Liver (tissue), 9 donors: ENCODE data around the gene DRAXIN. TPM values are rescaled to one million over a fixed set of nuclear protein-coding genes. Genes with fewer than 3 reads are reported as not detected.

Experiments
- DNase-seq: peaks from one replicate; pipeline ENCODE4 v3.0.0-alpha.2; 2017; ENCODE audit warnings: low spot score
- H3K27ac ChIP-seq, 2 donors: one replicate each; pipeline ENCODE4 v1.7.0; 2013; ENCODE audit warnings: inconsistent platforms in 2 of 2, low read length in 2 of 2, control low read depth in 1 of 2, low read depth in 1 of 2, mild to moderate bottlenecking in 1 of 2
- H3K27me3 ChIP-seq, 4 donors: one replicate each; pipeline versions ENCODE4 v1.6.1 to v1.7.0; 2013; ENCODE audit warnings: low read length in 3 of 4, inconsistent platforms in 1 of 4, mild to moderate bottlenecking in 1 of 4, moderate library complexity in 1 of 4; ENCODE audit not compliant: control insufficient read depth in 4 of 4, insufficient read depth in 4 of 4
- H3K36me3 ChIP-seq, 4 donors: one replicate each; pipeline versions ENCODE4 v1.6.1 to v1.7.0; 2013; ENCODE audit warnings: low read length in 3 of 4, mild to moderate bottlenecking in 3 of 4, low read depth in 1 of 4, moderate library complexity in 1 of 4; ENCODE audit not compliant: control insufficient read depth in 4 of 4, insufficient read depth in 3 of 4
- H3K4me1 ChIP-seq, 4 donors: one replicate each; pipeline versions ENCODE4 v1.6.1 to v1.7.0; 2013; ENCODE audit warnings: low read length in 3 of 4, mild to moderate bottlenecking in 3 of 4, moderate library complexity in 1 of 4; ENCODE audit not compliant: control insufficient read depth in 4 of 4, insufficient read depth in 4 of 4
- H3K4me3 ChIP-seq, 3 donors: one replicate each; pipeline versions ENCODE4 v1.6.1 to v1.7.0; 2013; ENCODE audit warnings: low read length in 3 of 3, control low read depth in 1 of 3, low read depth in 1 of 3, mild to moderate bottlenecking in 1 of 3
- H3K9ac ChIP-seq, 2 donors: one replicate each; pipeline ENCODE4 v1.7.0; 2013; ENCODE audit warnings: low read length in 2 of 2, mild to moderate bottlenecking in 2 of 2, moderate library complexity in 2 of 2, control low read depth in 1 of 2, low read depth in 1 of 2
- H3K9me3 ChIP-seq, 4 donors: one replicate each; pipeline versions ENCODE4 v1.6.1 to v1.7.0; 2013; ENCODE audit warnings: low read length in 3 of 4; ENCODE audit not compliant: control insufficient read depth in 4 of 4
- ATF3 ChIP-seq: IDR thresholded peaks from 2 replicates; pipeline ENCODE4 v1.6.1; 2016; ENCODE audit warnings: antibody characterized with exemption
- CTCF ChIP-seq: fragments of 150-350 bp; IDR thresholded peaks from 2 replicates; pipeline ENCODE4 v1.5.1; 2017; ENCODE audit warnings: improper control_type of control experiment, low read depth, low read length; ENCODE audit not compliant: missing input control
- EGR1 ChIP-seq, 2 donors: IDR thresholded peaks; 2 replicates each; pipeline ENCODE4 v1.6.1; 2016 to 2018; ENCODE audit warnings: antibody characterized with exemption in 2 of 2, low read depth in 2 of 2
- FOXA1 ChIP-seq: IDR thresholded peaks from 2 replicates; pipeline ENCODE4 v1.6.1; 2016; ENCODE audit warnings: antibody characterized with exemption
- FOXA2 ChIP-seq: IDR thresholded peaks from 2 replicates; pipeline ENCODE4 v1.6.1; 2016; ENCODE audit warnings: antibody characterized with exemption
- GABPA ChIP-seq, 2 donors: IDR thresholded peaks in 1 of 2; conservative IDR thresholded peaks in 1 of 2; 2 replicates each; pipeline ENCODE4 v1.6.1; 2016; ENCODE audit warnings: antibody characterized with exemption in 2 of 2, mild to moderate bottlenecking in 1 of 2, moderate library complexity in 1 of 2
- JUND ChIP-seq, 2 donors: IDR thresholded peaks; 2 replicates each; pipeline ENCODE4 v1.6.1; 2016; ENCODE audit warnings: antibody characterized with exemption in 2 of 2
- MAX ChIP-seq: IDR thresholded peaks from 2 replicates; pipeline ENCODE4 v1.6.1; 2016; ENCODE audit warnings: antibody characterized with exemption
- NR2F2 ChIP-seq: IDR thresholded peaks from 2 replicates; pipeline ENCODE4 v1.6.1; 2016; ENCODE audit warnings: antibody characterized with exemption
- RAD21 ChIP-seq, 2 donors: IDR thresholded peaks; 2 replicates each; pipeline ENCODE4 v1.6.1; 2016; ENCODE audit warnings: antibody characterized with exemption in 2 of 2, mild to moderate bottlenecking in 2 of 2
- REST ChIP-seq: IDR thresholded peaks from 2 replicates; pipeline ENCODE4 v1.6.1; 2016; ENCODE audit warnings: antibody characterized with exemption, mild to moderate bottlenecking
- SP1 ChIP-seq: IDR thresholded peaks from 2 replicates; pipeline ENCODE4 v1.6.1; 2018; ENCODE audit warnings: antibody characterized with exemption, mild to moderate bottlenecking
- YY1 ChIP-seq: IDR thresholded peaks from 2 replicates; pipeline ENCODE4 v1.6.1; 2016; ENCODE audit warnings: antibody characterized with exemption, mild to moderate bottlenecking
- ZBTB33 ChIP-seq: IDR thresholded peaks from 2 replicates; pipeline ENCODE4 v1.6.1; 2016; ENCODE audit warnings: antibody characterized with exemption
- WGBS: extraction: QIAGEN DNeasy Blood & Tissue Kit; methylation state at CpG from one replicate; pipeline ENCODE4 v1.1.7; 2013; 5-methylcytosine and 5-hydroxymethylcytosine counted together
- polyA plus RNA-seq, 2 donors: library from polyadenylated mRNA; stranded (reverse) in 1 of 2; unstranded in 1 of 2; fragments of 200-250 nt in 1 of 2; fragments of >200 nt in 1 of 2; fragmentation: Nextera tagmentation in 1 of 2; extraction: Ambion mirVana in 1 of 2; gene quantifications; one replicate each; pipeline versions ENCODE4 v1.2.1 to v1.2.3, GENCODE V29; 2013 to 2015
- total RNA-seq, 2 donors: library from RNA; depleted of rRNA; stranded (reverse); fragments of >200 nt; gene quantifications; one replicate each; pipeline ENCODE4 v1.2.3, GENCODE V29; 2014
- donor health status: healthy.
- donor health status: healthy.
- donor health status: healthy.
- donor health status: healthy.
- donor health status: healthy.

Gene DRAXIN
- total and polyA plus RNA-seq, 4 donors: under 0.01 to 0.01 TPM; not detected in 2

- no peak for DNase-seq
- WGBS: 88% methylated on average over 6 of the region's 6 CpGs
- no peak for TF ChIP-seq RAD21 (IDR thresholded peaks at IDR 0.05)
- TF ChIP-seq EGR1 (IDR thresholded peaks at IDR 0.05; ENCODE audit: low read depth in 2 of 2): no peak
- TF ChIP-seq SP1: no peak
- H3K27ac ChIP-seq: no peak overlapping the region
- H3K27me3 ChIP-seq: peaks cover 0 to 11% (median 3%) of the 10 kb centered on the region in 4 donors
- H3K9me3 ChIP-seq: no peaks in the 10 kb centered on the region
- no peak overlapping the region for H3K4me3 ChIP-seq
- H3K9ac ChIP-seq: no peak overlapping the region
- peaks cover under 1 to 6% (median 4%) of the 10 kb centered on the region in 4 donors for H3K4me1 ChIP-seq
- no peaks in the 10 kb centered on the region for H3K36me3 ChIP-seq
Measured at GRCh38 chr1:11695861-11696260, 4.4 kb downstream of the DRAXIN start.

GRCh38 chr1:11697188-11697892 lies 5.8 kb downstream of the DRAXIN start:
- Histone ChIP-seq H3K9me3 (no peaks in the 10 kb centered on the region), H3K27ac (no peak overlapping the region), H3K9ac (no peak overlapping the region), H3K4me1 (no peaks in the 10 kb centered on the region), H3K27me3 (peaks cover 0 to 6% (median 3%) of the 10 kb centered on the region in 4 donors), H3K4me3 (no peak overlapping the region), H3K36me3 (no peaks in the 10 kb centered on the region)
- 75% methylated on average over 8 of the region's 8 CpGs for WGBS
- TF ChIP-seq FOXA2 (no peak), MAX (no peak), JUND (IDR thresholded peaks at IDR 0.05) (no peak), REST (no peak), SP1 (no peak)
- peak; percentile 40 for DNase-seq

GRCh38 chr1:11697893-11698210 lies 6.3 kb downstream of the DRAXIN start:
- TF ChIP-seq ZBTB33 (no peak), GABPA (IDR thresholded peaks at IDR 0.05 in 1 of 2, conservative IDR thresholded peaks at IDR 0.05 in 1 of 2) (no peak), FOXA1 (no peak), CTCF (no peak), RAD21 (IDR thresholded peaks at IDR 0.05) (no peak), FOXA2 (no peak), ATF3 (no peak), JUND (IDR thresholded peaks at IDR 0.05) (no peak), MAX (no peak), NR2F2 (no peak), REST (no peak), YY1 (no peak), SP1 (no peak), EGR1 (IDR thresholded peaks at IDR 0.05; ENCODE audit: low read depth in 2 of 2) (no peak)
- H3K27me3 ChIP-seq: peaks cover 0 to 5% (median 2%) of the 10 kb centered on the region in 4 donors
- 83% methylated on average over 5 of the region's 5 CpGs for WGBS

More at GRCh38 chr1:11697893-11698210, 6.3 kb downstream of the DRAXIN start:
- no peaks in the 10 kb centered on the region for H3K36me3 ChIP-seq
- no peak overlapping the region for H3K9ac ChIP-seq
- no peaks in the 10 kb centered on the region for H3K9me3 ChIP-seq
- no peak overlapping the region for H3K27ac ChIP-seq
- no peak overlapping the region for H3K4me3 ChIP-seq
- H3K4me1 ChIP-seq: no peaks in the 10 kb centered on the region
- no peak for DNase-seq
